ENCODE data around the gene BMP10.

DNA sequence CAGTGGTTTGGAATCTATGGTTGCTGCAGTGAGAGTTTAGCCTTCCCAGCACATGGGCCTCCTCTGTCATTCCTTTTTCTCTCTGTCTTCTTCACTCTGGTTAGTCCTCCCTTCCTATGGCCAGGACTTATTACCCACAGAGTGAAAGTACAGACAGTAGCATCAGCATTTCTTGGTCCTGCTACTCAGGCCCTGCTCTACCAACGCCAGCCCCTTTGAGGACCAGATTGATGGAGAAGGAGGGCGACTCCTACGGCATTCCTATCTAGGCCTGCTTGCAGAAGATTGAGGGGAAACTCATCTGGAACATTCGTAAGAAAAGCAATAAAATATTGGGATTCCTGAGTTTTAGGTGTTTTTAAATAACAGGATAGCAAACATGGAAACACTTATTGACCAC, 43.5 kb downstream of the BMP10 start:
- TF ChIP-seq CTCF (IDR thresholded peaks at IDR 0.05) = no peak
- TF ChIP-seq POLR2A (IDR thresholded peaks at IDR 0.05) = no peak

Data from adrenal gland (tissue), 5 donors.